ENCODE results near the gene CCDC192.

CCDC192 gene

DNA sequence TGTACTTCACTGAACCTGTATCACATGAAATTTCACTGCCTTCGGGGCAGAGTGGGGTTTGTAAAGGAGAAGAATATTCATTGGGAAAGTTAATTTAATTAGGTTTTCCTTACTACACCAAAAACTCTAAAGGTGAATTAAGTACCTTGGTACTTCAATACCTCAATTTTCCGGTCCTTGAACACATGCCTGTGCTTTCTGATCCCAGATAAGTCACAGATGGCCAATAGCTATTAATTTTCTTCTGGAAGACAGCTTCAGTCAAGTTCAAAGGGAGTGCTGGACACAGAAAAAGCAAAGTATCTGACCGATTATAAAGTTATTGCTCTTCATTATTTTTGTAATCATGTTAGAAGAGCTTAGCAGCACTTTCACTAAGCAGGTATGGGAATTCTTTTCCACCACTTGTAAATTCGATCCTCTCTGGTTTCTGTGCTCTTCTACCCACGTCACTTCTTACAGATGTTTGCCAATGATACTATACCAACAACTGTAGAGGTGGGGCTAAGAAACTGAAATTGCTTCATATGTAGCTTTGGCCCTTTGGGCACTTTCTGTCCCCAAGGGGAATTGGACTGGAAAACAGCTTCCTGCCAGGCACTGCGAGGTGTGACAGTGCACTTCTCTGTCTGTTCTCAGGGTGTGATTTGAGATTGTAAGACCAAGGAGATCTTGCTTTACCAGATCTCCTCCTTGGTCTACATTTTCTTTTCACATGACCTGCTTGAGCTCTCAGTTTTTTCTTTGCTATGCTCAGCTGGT is 164.0 kb downstream of the CCDC192 start:
- intact Hi-C loops (cut with DNase I; ENCODE audit: low total_unique reads): no loop called here
- H3K27me3 ChIP-seq: no peaks in the 10 kb centered on the region
- no peak for DNase-seq
- H3K4me3 ChIP-seq: no peak overlapping the region
- peaks cover 0 to 16% (median 13%) of the 10 kb centered on the region in 4 donors for H3K4me1 ChIP-seq
- TF ChIP-seq, protein P1, sequence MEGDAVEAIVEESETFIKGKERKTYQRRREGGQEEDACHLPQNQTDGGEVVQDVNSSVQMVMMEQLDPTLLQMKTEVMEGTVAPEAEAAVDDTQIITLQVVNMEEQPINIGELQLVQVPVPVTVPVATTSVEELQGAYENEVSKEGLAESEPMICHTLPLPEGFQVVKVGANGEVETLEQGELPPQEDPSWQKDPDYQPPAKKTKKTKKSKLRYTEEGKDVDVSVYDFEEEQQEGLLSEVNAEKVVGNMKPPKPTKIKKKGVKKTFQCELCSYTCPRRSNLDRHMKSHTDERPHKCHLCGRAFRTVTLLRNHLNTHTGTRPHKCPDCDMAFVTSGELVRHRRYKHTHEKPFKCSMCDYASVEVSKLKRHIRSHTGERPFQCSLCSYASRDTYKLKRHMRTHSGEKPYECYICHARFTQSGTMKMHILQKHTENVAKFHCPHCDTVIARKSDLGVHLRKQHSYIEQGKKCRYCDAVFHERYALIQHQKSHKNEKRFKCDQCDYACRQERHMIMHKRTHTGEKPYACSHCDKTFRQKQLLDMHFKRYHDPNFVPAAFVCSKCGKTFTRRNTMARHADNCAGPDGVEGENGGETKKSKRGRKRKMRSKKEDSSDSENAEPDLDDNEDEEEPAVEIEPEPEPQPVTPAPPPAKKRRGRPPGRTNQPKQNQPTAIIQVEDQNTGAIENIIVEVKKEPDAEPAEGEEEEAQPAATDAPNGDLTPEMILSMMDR (IDR thresholded peaks at IDR 0.05): no peak
- no peak overlapping the region for H3K27ac ChIP-seq
- H3K36me3 ChIP-seq: no peaks in the 10 kb centered on the region
- H3K9me3 ChIP-seq: no peaks in the 10 kb centered on the region

DNA sequence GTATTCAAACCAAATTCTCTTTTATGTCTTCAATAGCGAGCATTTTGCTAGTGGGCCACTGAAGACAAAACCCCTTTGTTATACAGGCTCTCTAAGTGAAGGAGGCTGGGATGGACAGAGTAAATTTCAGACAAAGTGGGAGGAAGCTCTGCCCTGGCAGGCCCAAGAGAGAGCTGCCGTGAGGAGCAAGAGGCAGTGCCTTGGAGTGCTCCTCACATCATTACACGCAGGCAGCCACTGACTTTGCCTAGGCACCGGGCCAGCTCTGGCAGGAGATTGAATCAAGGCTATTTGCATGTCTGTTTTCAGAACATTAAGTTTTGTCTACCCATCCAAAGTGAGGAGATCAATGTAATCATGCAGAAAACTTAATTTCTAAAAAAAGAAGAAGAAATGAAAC is 167.7 kb downstream of the CCDC192 start:
- Histone ChIP-seq H3K4me3 (no peak overlapping the region), H3K9me3 (no peaks in the 10 kb centered on the region), H3K27ac (peak overlapping the region; percentile 26 to 44), H3K4me1 (peaks cover 0 to 23% (median 13%) of the 10 kb centered on the region in 4 donors), H3K27me3 (no peaks in the 10 kb centered on the region), H3K36me3 (no peaks in the 10 kb centered on the region)
- peak; percentile 79 to 84 for DNase-seq
- TF ChIP-seq, protein P1 (IDR thresholded peaks at IDR 0.05): no peak
- intact Hi-C loops (cut with DNase I; ENCODE audit: low total_unique reads): loop anchor here (10.0 kb wide), 1 partner anchor 244 kb away; no protein-coding TSS in a partner anchor

- Histone ChIP-seq H3K27ac (peak overlapping the region; percentile 26 to 44), H3K9me3 (no peaks in the 10 kb centered on the region), H3K27me3 (no peaks in the 10 kb centered on the region), H3K4me1 (peaks cover 0 to 26% (median 13%) of the 10 kb centered on the region in 4 donors), H3K4me3 (no peak overlapping the region), H3K36me3 (no peaks in the 10 kb centered on the region)
- TF ChIP-seq, protein P1 (IDR thresholded peaks at IDR 0.05): no peak
- DNase-seq: no peak
- intact Hi-C loops (cut with DNase I; ENCODE audit: low total_unique reads): loop anchor here (10.0 kb wide), 1 partner anchor 243 kb away; no protein-coding TSS in a partner anchor
These were observed 168.4 kb downstream of the CCDC192 start for GRCh38 chr5:127871503-127872153.

DNA sequence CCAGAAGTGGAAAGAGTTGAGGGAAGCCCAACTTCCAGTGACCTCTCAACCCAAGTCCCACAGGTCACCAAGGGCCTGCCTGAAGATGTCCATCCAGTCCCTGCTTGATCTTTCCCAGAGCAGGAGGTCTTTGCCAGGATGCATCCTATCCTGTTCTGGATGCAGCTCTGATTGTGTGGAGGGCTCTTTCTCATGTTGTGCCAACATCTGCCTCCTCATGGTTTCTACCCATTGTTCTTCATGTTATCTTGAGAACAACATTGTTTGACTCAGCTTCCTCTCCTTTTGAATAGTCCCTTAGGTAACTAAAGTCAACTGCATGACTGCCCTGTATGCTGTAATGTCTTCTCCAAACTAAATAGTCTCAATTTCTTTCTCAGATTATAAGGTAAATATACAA is 169.3 kb downstream of the CCDC192 start:
- no peak for DNase-seq
- Histone ChIP-seq H3K36me3 (no peaks in the 10 kb centered on the region), H3K27ac (peak overlapping the region; percentile 26 to 44), H3K27me3 (no peaks in the 10 kb centered on the region), H3K9me3 (no peaks in the 10 kb centered on the region), H3K4me1 (peaks cover 0 to 26% (median 13%) of the 10 kb centered on the region in 4 donors), H3K4me3 (no peak overlapping the region)
- TF ChIP-seq, protein P1 (IDR thresholded peaks at IDR 0.05): no peak
- intact Hi-C loops (cut with DNase I; ENCODE audit: low total_unique reads): loop anchor here (10.0 kb wide), 1 partner anchor 242 kb away; no protein-coding TSS in a partner anchor

DNA sequence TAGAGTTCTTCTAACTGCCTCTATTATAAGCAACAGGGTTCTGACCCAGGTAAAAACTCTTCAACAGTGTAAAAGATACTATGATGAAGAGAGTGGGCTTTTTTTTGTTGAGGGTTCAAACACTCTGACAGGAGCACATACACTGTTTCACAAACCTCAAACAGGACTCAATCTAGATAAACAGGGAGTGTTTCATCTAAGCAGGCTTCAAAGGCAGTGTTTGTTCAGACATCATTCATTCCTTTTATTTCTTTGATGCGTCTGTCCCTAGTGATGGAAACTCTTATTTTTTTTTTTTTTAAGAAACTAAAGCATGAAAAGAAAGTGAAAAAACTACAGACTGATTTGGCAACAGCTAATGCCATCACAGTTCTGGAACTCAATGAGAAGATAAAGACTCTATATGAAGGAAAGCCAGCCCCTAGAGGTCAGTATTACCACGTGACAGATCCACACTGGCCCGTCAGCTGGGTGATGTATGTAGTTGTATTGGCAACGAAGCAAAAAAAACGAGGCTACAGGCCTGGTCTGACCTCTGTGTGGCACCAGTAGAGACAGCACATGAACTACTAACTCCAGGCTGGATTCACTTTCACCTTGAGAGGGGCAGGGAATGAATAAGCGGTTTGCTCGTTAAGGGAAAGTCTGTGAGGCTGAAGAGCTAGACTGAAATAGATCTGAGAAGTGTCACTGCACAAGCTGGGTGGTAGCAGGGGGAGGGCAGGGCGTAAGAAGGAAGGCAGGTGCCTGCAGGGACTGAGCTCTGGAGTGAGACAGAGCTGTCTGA is 172.2 kb downstream of the CCDC192 start:
- Histone ChIP-seq H3K4me1 (peaks cover 0 to 26% (median 13%) of the 10 kb centered on the region in 4 donors), H3K27me3 (no peaks in the 10 kb centered on the region), H3K27ac (no peak overlapping the region), H3K36me3 (no peaks in the 10 kb centered on the region), H3K4me3 (no peak overlapping the region), H3K9me3 (no peaks in the 10 kb centered on the region)
- DNase-seq: no peak
- TF ChIP-seq, protein P1 (IDR thresholded peaks at IDR 0.05): no peak
- intact Hi-C loops (cut with DNase I; ENCODE audit: low total_unique reads): loop anchor here (2.0 to 10.0 kb wide), 2 partner anchors 17 to 239 kb away; no protein-coding TSS in a partner anchor

All from tibial artery (tissue), 4 donors.